HG03354 (cell line): ENCODE data around the gene DGCR2.

Experiments used
- ATAC-seq: cut with Tn5 transposase; IDR thresholded peaks from one replicate; pipeline ENCODE4 v1.9.1; 2021; ENCODE audit warnings: mild to moderate bottlenecking; ENCODE audit not compliant: unreplicated experiment, poor library complexity, severe bottlenecking

The DGCR2 gene

GRCh38 chr22:19147195-19147780 is 25.1 kb upstream of the DGCR2 start:
- no peak for ATAC-seq

DNA sequence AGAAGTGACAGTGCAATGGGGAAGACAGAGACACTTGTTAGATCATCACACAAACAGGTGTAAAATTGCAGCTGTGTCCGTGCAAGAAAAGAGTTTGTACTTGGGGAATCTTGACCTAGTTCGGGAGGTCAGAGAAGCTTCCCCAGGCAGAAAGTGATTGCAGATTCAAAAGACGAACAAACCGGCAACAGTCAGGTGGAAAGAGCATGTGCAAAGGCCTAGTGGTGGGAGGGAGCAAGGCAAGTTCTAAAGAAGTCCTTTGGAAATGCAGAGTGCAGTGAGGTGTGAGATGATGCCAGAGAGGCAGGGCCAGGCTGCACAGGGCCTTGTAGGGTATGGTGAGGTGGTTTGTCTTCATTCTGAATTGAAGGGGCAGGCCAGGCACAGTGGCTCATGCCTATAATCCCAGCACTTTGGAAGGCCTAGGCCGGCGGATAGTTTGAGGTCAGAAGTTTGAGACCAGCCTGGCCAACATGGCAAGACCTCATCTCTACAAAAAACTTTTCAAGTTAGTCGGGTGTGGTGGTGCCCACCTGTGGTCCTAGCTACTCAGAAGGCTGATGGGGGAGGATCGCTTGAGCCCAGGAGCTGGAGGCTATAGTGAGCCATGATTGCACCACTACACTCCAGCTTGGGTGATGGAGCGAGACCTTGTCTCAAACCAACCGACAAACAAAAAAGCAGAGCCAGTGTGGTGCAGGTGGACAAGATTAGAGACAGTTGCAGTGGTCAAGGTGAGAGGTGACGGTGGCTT is 24.2 kb upstream of the DGCR2 start:
- no peak for ATAC-seq

DNA sequence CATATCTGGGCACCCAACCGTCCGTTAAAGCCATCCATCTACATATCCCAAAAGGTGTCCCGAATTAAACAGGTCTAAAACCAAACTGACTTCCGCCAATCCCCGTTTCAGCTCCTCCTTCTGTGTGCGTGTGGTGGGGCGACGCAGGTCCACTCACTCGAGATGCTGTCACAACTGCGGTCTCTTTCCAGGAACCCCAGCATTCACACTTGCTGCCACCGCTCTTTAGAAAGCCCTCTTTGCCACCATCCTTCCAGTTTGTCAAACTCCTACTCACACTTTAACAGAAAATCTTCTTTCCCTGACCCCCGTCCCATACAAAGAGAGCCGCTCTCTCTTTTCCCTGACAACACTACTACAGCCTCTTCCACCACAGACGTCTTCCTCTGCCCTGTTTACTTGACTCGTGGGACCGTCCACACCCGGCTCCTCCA is 21.8 kb upstream of the DGCR2 start:
- no peak for ATAC-seq

DNA sequence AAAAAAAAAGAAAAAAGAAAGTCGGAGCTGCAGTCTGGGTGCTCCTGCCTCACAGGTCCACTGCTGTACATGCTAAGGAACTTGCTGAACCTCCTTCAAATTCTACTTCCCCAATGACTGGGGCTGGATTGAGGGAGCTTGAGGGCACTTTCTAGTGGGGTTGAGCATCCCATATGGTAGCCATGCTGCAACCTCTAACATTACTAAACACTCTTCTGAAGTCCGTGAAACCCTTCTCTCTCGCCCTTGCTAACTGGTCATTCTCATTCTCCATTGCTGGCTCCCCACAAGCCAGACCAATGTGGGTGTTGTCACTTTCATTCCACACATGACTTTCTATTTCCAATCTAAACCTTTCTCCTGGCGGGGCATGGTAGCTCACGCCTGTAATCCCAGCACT is 21.0 kb upstream of the DGCR2 start:
- ATAC-seq, result no peak

GRCh38 chr22:19142394-19142793 is 20.2 kb upstream of the DGCR2 start:
- no peak for ATAC-seq

DNA sequence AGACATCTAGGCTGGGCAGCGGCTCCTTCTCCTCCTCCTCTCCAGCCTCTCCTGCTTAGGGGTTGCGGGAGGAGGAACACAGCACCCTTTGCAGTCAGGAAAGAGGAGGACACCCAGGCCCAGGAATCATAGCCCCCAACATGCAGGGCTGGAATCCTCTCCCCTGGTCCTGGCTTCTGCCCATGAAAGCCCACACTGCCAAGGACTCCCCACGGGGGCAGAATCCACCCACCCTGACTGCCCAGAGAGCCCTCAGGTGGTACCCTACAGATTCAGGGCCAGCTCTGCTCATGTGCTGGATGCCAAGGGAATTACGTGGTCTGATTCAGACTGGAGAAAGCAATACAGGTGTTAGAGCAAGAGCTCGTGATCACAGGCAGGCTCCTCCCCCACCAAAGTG is 17.8 kb upstream of the DGCR2 start:
- no peak for ATAC-seq

DNA sequence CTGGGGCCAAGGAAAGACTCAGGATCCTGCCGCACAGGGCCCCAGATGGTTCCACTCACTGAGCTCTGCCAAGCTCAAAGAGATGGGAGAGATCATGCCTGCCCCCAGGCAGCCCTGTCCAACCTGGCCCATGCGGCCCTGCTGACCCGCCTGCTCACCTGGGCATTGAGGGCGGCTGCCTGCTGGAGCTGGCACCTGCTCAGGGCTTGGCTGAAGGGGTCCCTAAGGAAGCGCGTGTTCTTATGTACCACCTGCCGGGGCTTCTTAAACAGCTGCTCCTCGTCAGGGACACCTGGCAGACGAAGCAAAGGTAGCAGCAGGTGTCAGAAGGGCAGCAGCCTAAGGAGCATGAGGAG is 16.8 kb upstream of the DGCR2 start:
- ATAC-seq, result no peak

GRCh38 chr22:19138217-19139000 is 16.2 kb upstream of the DGCR2 start:
- ATAC-seq, result no peak

- no peak for ATAC-seq
Measured at GRCh38 chr22:19137384-19138216, 15.4 kb upstream of the DGCR2 start.

- no peak for ATAC-seq
Measured at GRCh38 chr22:19136915-19137314, 14.7 kb upstream of the DGCR2 start.

DNA sequence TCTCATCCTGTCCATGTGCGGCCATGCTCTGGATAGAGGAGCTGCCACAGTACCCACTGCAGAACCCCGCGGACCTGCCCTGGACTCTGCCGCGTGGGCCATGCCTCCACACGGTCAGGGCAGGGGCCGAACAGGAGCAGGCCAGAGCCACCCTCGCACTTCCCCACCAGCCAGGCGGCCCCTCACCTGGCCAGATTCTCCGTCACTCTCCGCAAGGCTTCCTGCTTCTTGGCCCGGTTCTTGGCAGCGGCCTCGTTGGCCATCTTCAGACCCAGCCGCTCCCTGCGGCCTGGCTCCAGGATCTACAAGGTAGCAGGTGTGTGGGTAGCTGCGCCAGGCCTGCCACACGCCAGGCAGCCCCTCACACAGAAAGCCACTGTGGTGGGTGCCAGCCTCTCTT is 12.7 kb upstream of the DGCR2 start:
- ATAC-seq, result no peak

GRCh38 chr22:19134176-19134831 is 12.1 kb upstream of the DGCR2 start:
- no peak for ATAC-seq

GRCh38 chr22:19133561-19133960 is 11.3 kb upstream of the DGCR2 start:
- no peak for ATAC-seq

DNA sequence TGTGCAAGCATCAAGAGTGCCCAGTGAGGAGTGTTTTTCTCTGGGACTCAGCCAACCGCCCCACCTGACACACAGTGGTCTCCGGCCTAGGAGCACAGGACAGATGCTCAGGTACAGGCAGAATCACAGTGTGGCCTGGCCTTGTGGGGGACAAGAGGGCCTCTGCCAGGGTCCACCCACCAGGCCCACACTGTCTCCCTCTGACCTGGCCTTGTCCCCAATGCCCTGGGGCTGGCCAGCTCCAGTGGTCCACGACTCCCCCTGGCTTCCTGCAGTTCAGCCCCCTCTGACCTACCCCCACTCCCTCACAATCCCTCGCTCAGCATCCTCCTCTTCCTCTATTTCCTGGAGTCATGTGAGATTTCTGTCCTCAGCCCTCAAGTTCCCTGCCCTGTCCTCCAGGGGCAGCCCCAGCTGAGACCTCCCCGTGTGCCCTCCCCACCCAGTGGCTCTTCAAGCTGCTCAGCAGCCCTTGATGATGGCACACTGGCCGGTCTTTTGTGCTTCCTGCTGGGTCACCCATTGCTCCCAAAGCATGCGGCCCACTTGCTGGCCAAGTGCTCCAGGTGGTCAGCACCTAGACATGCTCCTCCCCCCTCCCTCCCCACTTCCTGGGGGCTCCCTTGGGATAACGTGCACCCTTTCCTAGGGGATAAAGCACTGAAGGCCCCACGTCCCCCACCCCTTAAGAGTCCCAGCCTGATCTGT is 10.6 kb upstream of the DGCR2 start:
- no peak for ATAC-seq

DNA sequence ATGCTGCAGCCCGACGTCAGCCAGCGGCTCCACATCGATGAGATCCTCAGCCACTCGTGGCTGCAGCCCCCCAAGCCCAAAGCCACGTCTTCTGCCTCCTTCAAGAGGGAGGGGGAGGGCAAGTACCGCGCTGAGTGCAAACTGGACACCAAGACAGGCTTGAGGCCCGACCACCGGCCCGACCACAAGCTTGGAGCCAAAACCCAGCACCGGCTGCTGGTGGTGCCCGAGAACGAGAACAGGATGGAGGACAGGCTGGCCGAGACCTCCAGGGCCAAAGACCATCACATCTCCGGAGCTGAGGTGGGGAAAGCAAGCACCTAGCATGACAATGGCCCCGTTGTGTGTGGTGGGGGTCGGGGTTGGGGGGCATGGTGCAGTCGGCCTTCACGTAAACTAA is 9.9 kb upstream of the DGCR2 start:
- ATAC-seq, result no peak

- ATAC-seq, result no peak
Measured at GRCh38 chr22:19131685-19132015, 9.4 kb upstream of the DGCR2 start.

GRCh38 chr22:19130959-19131684 is 8.9 kb upstream of the DGCR2 start, which contains the start of gene TSSK2:
Gene TSSK2 (plus strand): TSS chr22:19131308. CDS start chr22:19131400, 92 bp downstream.
- ATAC-seq, result no peak

DNA sequence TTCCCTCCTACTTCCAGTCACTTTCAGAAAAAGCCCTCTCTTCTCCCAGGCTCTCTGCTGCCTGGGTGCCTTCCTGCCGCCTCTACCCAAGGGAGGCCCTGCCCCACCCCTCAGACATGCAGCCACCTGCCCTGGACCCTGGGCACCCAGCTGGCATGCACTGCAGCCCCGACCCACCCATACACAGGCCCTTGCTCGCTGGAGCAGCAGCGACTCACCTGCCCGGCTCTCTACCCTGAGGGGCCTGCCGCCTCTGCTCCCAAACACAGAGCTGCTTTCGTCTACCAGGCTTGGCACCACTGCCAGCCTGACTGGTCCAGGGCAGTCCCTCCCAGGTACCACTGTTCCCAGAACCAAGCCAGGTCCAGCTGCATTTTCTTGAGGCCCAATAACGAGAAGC is 7.7 kb upstream of the DGCR2 start:
- ATAC-seq, result no peak
